H9 (cell line): Measurements from ENCODE around the gene FHIT. TPM values are rescaled to one million over a fixed set of nuclear protein-coding genes. Genes with fewer than 3 reads are reported as not detected.

ENCODE experiments used
- DNase-seq: peaks from one replicate; pipeline ENCODE4 v3.0.0-alpha.2; 2017
- H2AFZ ChIP-seq: one replicate; pipeline ENCODE4 v1.6.1; 2013; ENCODE audit warnings: mild to moderate bottlenecking, low read length, control low read depth, moderate library complexity
- H2AK5ac ChIP-seq: 2 replicates; pipeline ENCODE4 v1.6.1; 2013; ENCODE audit warnings: low read length, control low read depth, mixed read lengths; ENCODE audit not compliant: insufficient read length
- H2BK120ac ChIP-seq: one replicate; pipeline ENCODE4 v1.6.1; 2013; ENCODE audit warnings: low read depth, mild to moderate bottlenecking, low read length, control low read depth, inconsistent platforms; ENCODE audit not compliant: poor library complexity, severe bottlenecking
- H2BK12ac ChIP-seq: 2 replicates; pipeline ENCODE4 v1.6.1; 2013; ENCODE audit warnings: low read length, control low read depth, mixed read lengths, low read depth; ENCODE audit not compliant: insufficient read length
- H2BK15ac ChIP-seq: 2 replicates; pipeline ENCODE4 v1.6.1; 2013; ENCODE audit warnings: low read depth, low read length, control low read depth
- H2BK20ac ChIP-seq: one replicate; pipeline ENCODE4 v1.6.1; 2013; ENCODE audit warnings: low read depth, mild to moderate bottlenecking, low read length, control low read depth, inconsistent platforms; ENCODE audit not compliant: poor library complexity, severe bottlenecking
- H2BK5ac ChIP-seq: 2 replicates; pipeline ENCODE4 v1.6.1; 2013; ENCODE audit warnings: low read length, control low read depth, mixed read lengths; ENCODE audit not compliant: insufficient read length
- H3K14ac ChIP-seq: 2 replicates; pipeline ENCODE4 v1.6.1; 2013; ENCODE audit warnings: low read length, control low read depth; ENCODE audit not compliant: insufficient read depth
- H3K18ac ChIP-seq: 2 replicates; pipeline ENCODE4 v1.6.1; 2013; ENCODE audit warnings: low read depth, mild to moderate bottlenecking, mixed read lengths, low read length, control low read depth; ENCODE audit not compliant: insufficient read length
- H3K23ac ChIP-seq: 2 replicates; pipeline ENCODE4 v1.6.1; 2013; ENCODE audit warnings: low read length, control low read depth, mixed read lengths, low read depth; ENCODE audit not compliant: insufficient read length
- H3K23me2 ChIP-seq: 2 replicates; pipeline ENCODE4 v1.6.1; 2013; ENCODE audit warnings: low read depth, mild to moderate bottlenecking, mixed read lengths, low read length, control low read depth; ENCODE audit not compliant: insufficient read length, poor library complexity, severe bottlenecking
- H3K27ac ChIP-seq: 2 replicates; pipeline ENCODE4 v1.5.1; 2013; ENCODE audit warnings: low read length, control low read depth, mixed read lengths, low read depth; ENCODE audit not compliant: insufficient read length
- H3K27me3 ChIP-seq: 2 replicates; pipeline ENCODE4 v1.6.1; 2013; ENCODE audit warnings: low read length, control low read depth, inconsistent platforms; ENCODE audit not compliant: insufficient read depth
- H3K4ac ChIP-seq: 2 replicates; pipeline ENCODE4 v1.6.1; 2013; ENCODE audit warnings: low read depth, mild to moderate bottlenecking, control low read depth, inconsistent platforms, low read length, moderate library complexity
- H3K4me1 ChIP-seq: 2 replicates; pipeline ENCODE4 v1.6.1; 2013; ENCODE audit warnings: low read length, control low read depth, inconsistent platforms; ENCODE audit not compliant: insufficient read depth
- H3K4me2 ChIP-seq: 2 replicates; pipeline ENCODE4 v1.6.1; 2013; ENCODE audit warnings: low read length, control low read depth, mixed read lengths; ENCODE audit not compliant: insufficient read length, insufficient read depth
- H3K56ac ChIP-seq: 2 replicates; pipeline ENCODE4 v1.6.1; 2013; ENCODE audit warnings: low read depth, mild to moderate bottlenecking, mixed read lengths, low read length, control low read depth; ENCODE audit not compliant: insufficient read length
- H3K79me1 ChIP-seq: 2 replicates; pipeline ENCODE4 v1.6.1; 2013; ENCODE audit warnings: low read depth, mild to moderate bottlenecking, moderate library complexity, low read length, control low read depth, inconsistent platforms; ENCODE audit not compliant: insufficient read depth, poor library complexity, severe bottlenecking
- H3K79me2 ChIP-seq: 2 replicates; pipeline ENCODE4 v1.6.1; 2013; ENCODE audit warnings: low read length, control low read depth, inconsistent platforms; ENCODE audit not compliant: insufficient read depth
- H3K9ac ChIP-seq: 2 replicates; pipeline ENCODE4 v1.6.1; 2013; ENCODE audit warnings: low read length, control low read depth, mixed read lengths; ENCODE audit not compliant: insufficient read length; ENCODE audit errors: extremely low read depth
- H3K9me3 ChIP-seq: one replicate; pipeline ENCODE4 v1.6.1; 2013; ENCODE audit warnings: low read depth, low read length, inconsistent platforms; ENCODE audit not compliant: control insufficient read depth
- H3T11ph ChIP-seq: one replicate; pipeline ENCODE4 v1.6.1; 2013; ENCODE audit warnings: mild to moderate bottlenecking, low read length, control low read depth, inconsistent platforms
- H4K20me1 ChIP-seq: one replicate; pipeline ENCODE4 v1.6.1; 2013; ENCODE audit not compliant: control insufficient read depth, insufficient read length, insufficient read depth
- H4K5ac ChIP-seq: 2 replicates; pipeline ENCODE4 v1.6.1; 2013; ENCODE audit warnings: low read depth, mild to moderate bottlenecking, mixed read lengths, low read length, control low read depth; ENCODE audit not compliant: insufficient read length
- H4K8ac ChIP-seq: replicated peaks from 2 replicates; pipeline ENCODE4 v1.6.1; 2013; ENCODE audit warnings: low read length, control low read depth, mixed read lengths, low read depth; ENCODE audit not compliant: insufficient read length
- H4K91ac ChIP-seq: 2 replicates; pipeline ENCODE4 v1.6.1; 2013; ENCODE audit warnings: low read depth, mild to moderate bottlenecking, moderate library complexity, mixed read lengths, low read length, control low read depth; ENCODE audit not compliant: insufficient read length
- H3K27ac Mint-ChIP-seq, 3 experiments: 2 replicates in 2 of 3; 3 replicates in 1 of 3; pipeline ENCODE4 v1.8.0; 2020 to 2021; ENCODE audit warnings: mixed read lengths in 3 of 3, mild to moderate bottlenecking in 1 of 3, moderate library complexity in 1 of 3
- H3K27me3 Mint-ChIP-seq: 2 replicates; pipeline ENCODE4 v1.8.0; 2021; ENCODE audit warnings: low read depth, mild to moderate bottlenecking, moderate library complexity, mixed read lengths
- H3K36me3 Mint-ChIP-seq, 3 experiments: 2 replicates in 2 of 3; 3 replicates in 1 of 3; pipeline ENCODE4 v1.8.0; 2020 to 2021; ENCODE audit warnings: low read depth in 3 of 3, mixed read lengths in 3 of 3; ENCODE audit not compliant: insufficient read depth in 1 of 3
- H3K4me1 Mint-ChIP-seq, 2 experiments: 2 replicates each; pipeline ENCODE4 v1.8.0; 2020; ENCODE audit warnings: mixed read lengths in 2 of 2
- H3K4me3 Mint-ChIP-seq, 2 experiments: 2 replicates in 1 of 2; 3 replicates in 1 of 2; pipeline ENCODE4 v1.8.0; 2020 to 2021; ENCODE audit warnings: mild to moderate bottlenecking in 2 of 2, mixed read lengths in 2 of 2, moderate library complexity in 1 of 2
- H3K9me3 Mint-ChIP-seq, 2 experiments: 2 replicates in 1 of 2; 3 replicates in 1 of 2; pipeline ENCODE4 v1.8.0; 2020; ENCODE audit warnings: mild to moderate bottlenecking in 2 of 2, mixed read lengths in 2 of 2, moderate library complexity in 1 of 2
- CTCF ChIP-seq: fragments of 200-600 bp; sonication (generic); conservative IDR thresholded peaks from 3 replicates; pipeline ENCODE4 v1.8.0; 2021; ENCODE audit warnings: antibody characterized with exemption, mild to moderate bottlenecking
- WGBS: extraction: QIAGEN DNeasy Blood & Tissue Kit; methylation state at CpG from one replicate; pipeline ENCODE4 v1.1.7; 2013; ENCODE audit warnings: missing lambda C conversion rate, low lambda C conversion rate, mixed read lengths; ENCODE audit not compliant: insufficient read length; ENCODE audit errors: extremely low coverage; 5-methylcytosine and 5-hydroxymethylcytosine counted together
- total RNA-seq: library from RNA; stranded (reverse); gene quantifications from 2 replicates; pipeline ENCODE4 v1.2.1, GENCODE V29; 2021

FHIT gene
- total RNA-seq, 1 experiment from 2014 or later, result 3.0 TPM

GRCh38 chr3:60307562-60308199 is 943.6 kb downstream of the FHIT start:
- no peaks in the 10 kb centered on the region for H3K27me3 Mint-ChIP-seq
- no peak for DNase-seq
- no peak overlapping the region for H2BK12ac ChIP-seq
- H2BK20ac ChIP-seq, result no peak overlapping the region
- no peaks in the 10 kb centered on the region for H3K9me3 ChIP-seq
- H3K4ac ChIP-seq, result no peak overlapping the region
- H3K36me3 Mint-ChIP-seq, result no peaks in the 10 kb centered on the region
- H3K18ac ChIP-seq, result no peak overlapping the region
- no peak overlapping the region for H3K4me2 ChIP-seq
- H3K14ac ChIP-seq, result no peak overlapping the region
- no CpG with 5 or more reads among the region's 5 CpGs for whole genome bisulfite sequencing
- peak overlapping the region; percentile 58 for H4K5ac ChIP-seq
- H3T11ph ChIP-seq, result no peak overlapping the region
- no peak overlapping the region for H4K8ac ChIP-seq
- no peaks in the 10 kb centered on the region for H3K9me3 Mint-ChIP-seq
- TF ChIP-seq CTCF, result no peak
- no peaks in the 10 kb centered on the region for H3K23me2 ChIP-seq
- no peaks in the 10 kb centered on the region for H4K20me1 ChIP-seq
- H3K9ac ChIP-seq, result no peak overlapping the region
- no peak overlapping the region for H2BK120ac ChIP-seq
- no peak overlapping the region for H3K56ac ChIP-seq
- H3K27me3 ChIP-seq, result no peaks in the 10 kb centered on the region
- H3K27ac Mint-ChIP-seq, result no peak overlapping the region
- peaks cover 6% of the 10 kb centered on the region in 2 experiments for H3K4me1 Mint-ChIP-seq
- H3K4me3 Mint-ChIP-seq, result no peak overlapping the region
- no peak overlapping the region for H3K27ac ChIP-seq
- no peak overlapping the region for H2BK15ac ChIP-seq
- H2BK5ac ChIP-seq, result no peak overlapping the region
- no peaks in the 10 kb centered on the region for H3K79me2 ChIP-seq
- H2AFZ ChIP-seq, result no peak overlapping the region
- H4K91ac ChIP-seq, result no peak overlapping the region
- no peaks in the 10 kb centered on the region for H3K79me1 ChIP-seq
- H3K4me1 ChIP-seq, result no peaks in the 10 kb centered on the region; the same call in 1 of the 2 replicates
- no peak overlapping the region for H2AK5ac ChIP-seq
- no peak overlapping the region for H3K23ac ChIP-seq
